NCI-H526 treated with DMSO at 0.1 percent for 48 hours (cell line): Measurements from ENCODE around the gene SMIM27.
"Not testable (repeated sequence)": the region's sequence is repeated elsewhere in the genome, so short reads cannot be mapped to it uniquely, and the experiment has no call there.

ENCODE experiments used
- DNase-seq: peaks from one replicate; lab custom pipeline; 2025; lab: John Stamatoyannopoulos, UW

The SMIM27 gene

GRCh38 chr9:32599021-32599420 lies 46.9 kb downstream of the SMIM27 start:
- not testable (repeated sequence) for DNase-seq
